GM12872 (cell line): ENCODE results near the gene SNX32.

ENCODE experiments used
- CTCF ChIP-seq: IDR thresholded peaks from 3 replicates; pipeline ENCODE4 v1.5.1; 2011; ENCODE audit warnings: low read depth, mild to moderate bottlenecking, low read length, moderate library complexity; ENCODE audit not compliant: insufficient read depth

The SNX32 gene

GRCh38 chr11:65894034-65894591 is 60.4 kb downstream of the SNX32 start:
- 0 out of 3 replicates have a peak, but pooled peaks have one; percentile 2 for TF ChIP-seq CTCF

GRCh38 chr11:65895482-65895981 is 61.8 kb downstream of the SNX32 start:
- TF ChIP-seq CTCF = no peak

DNA sequence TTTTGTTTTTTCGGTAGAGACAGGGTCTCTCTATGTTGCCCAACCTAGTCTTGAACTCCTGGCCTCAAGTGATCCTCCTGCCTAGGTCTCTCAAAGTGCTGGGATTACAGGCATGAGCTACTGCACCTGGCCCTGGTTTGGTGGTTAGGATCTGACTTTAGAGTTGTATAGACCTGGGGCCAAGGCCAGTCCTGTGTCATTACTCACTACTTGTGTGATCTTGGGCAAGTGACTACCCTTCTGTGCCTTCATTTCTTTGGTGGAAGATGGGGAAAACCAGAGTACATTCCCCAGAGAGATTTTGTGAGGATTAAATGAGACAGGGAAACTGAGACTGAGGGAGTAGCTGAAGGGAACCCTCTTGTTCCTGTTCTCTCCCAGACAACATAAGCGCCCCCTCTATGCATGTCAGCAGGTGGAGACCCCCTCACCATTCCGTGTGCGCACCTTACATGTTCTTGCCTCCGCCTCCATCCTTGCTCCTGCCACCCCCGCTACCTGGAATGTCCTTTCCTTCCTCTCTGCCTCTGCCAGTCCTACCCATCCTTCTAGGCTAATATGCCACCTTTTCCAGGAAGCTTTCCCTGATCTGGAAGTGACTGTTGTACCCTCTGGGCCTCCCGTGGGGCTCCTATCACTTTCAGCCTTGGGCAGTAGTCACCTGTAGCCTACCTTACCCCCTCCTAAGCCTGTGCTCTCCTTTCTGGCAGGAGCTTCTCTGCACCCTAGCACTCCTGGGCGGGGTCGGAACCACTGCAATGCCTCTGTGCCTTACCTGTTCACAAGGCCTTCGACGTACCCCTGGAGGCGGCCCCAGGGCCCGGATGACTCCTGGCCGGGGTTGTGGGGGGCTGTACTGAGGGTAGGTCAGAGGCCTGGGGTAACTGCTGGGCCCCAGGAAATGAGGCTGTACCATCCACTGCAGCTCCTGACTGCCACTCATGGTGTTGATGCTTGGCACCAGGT is 62.6 kb downstream of the SNX32 start:
- TF ChIP-seq CTCF = no peak

GRCh38 chr11:65897020-65897471 is 63.3 kb downstream of the SNX32 start:
- no peak for TF ChIP-seq CTCF

- TF ChIP-seq CTCF = no peak
Measured at GRCh38 chr11:65898656-65899355, 65.0 kb downstream of the SNX32 start.

DNA sequence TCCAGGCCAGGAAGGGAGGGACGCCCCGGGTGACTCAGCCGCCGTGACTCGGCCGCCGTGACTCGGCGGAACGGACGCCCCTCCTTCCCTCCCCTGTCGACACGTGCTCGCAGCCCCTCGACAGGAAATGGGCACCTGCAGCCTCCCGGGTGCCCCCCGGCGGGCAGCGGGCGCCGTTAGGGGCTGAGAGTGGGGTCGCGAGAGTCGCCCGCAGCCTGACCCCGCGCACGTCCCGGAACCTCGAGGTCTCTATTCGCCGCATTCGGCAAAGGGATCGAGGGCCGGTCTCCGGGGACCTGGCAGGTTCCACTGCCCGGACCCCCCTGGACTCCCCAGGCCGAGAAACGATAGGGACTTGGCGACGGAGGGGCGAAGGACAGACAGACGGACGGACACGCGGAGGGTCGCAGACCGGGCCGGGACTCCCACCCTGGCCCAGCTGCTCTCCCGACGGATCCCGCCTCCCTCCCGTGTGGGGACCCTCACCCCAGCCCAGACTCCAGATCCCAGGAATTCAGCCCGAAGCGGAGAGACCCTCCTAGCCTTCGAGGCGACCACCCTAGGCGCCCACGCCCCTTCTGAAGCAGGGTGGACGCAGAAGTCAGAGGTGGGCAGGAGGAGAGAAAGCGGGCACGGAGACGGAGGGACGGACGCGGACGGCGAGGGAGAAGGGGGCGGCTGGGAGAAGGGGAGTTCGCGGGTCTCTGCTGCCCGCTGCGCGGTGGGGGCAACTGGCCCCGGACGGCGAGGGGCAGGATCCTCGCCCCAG is 65.8 kb downstream of the SNX32 start:
- 0 out of 3 replicates have a peak, but pooled peaks have one; percentile 5 for TF ChIP-seq CTCF
